GM12878 (cell line): ENCODE data around the gene GIMAP1.

ENCODE experiments used
- CTCF ChIP-seq, 3 experiments: IDR thresholded peaks in 2 of 3; conservative IDR thresholded peaks in 1 of 3; 2 replicates each; pipeline ENCODE4 v1.5.1; 2011; ENCODE audit warnings: low read depth in 3 of 3, low read length in 3 of 3, mild to moderate bottlenecking in 3 of 3, control low read depth in 2 of 3, moderate library complexity in 2 of 3, inconsistent platforms in 1 of 3, mixed read lengths in 1 of 3; ENCODE audit not compliant: control insufficient read depth in 2 of 3, insufficient read depth in 1 of 3; ENCODE audit errors: extremely low read depth in 1 of 3
- E2F4 ChIP-seq: IDR thresholded peaks from 2 replicates; pipeline ENCODE4 v1.6.1; 2012; ENCODE audit warnings: low read depth, low read length, improper control_type of control experiment
- EGR1 ChIP-seq, 2 experiments: IDR thresholded peaks; 1 replicate in 1 of 2; 2 replicates in 1 of 2; pipeline ENCODE4 v1.6.1; 2011 to 2012; ENCODE audit warnings: low read depth in 2 of 2, low read length in 2 of 2, borderline replicate concordance in 1 of 2, mild to moderate bottlenecking in 1 of 2, moderate library complexity in 1 of 2
- ELK1 ChIP-seq: IDR thresholded peaks from 2 replicates; pipeline ENCODE4 v1.6.1; 2012; ENCODE audit warnings: low read depth, low read length, improper control_type of control experiment
- PAX5 ChIP-seq: IDR thresholded peaks from 2 replicates; pipeline ENCODE4 v1.6.1; 2011; ENCODE audit warnings: low read depth, low read length, borderline replicate concordance
- POLR2AphosphoS5 ChIP-seq: IDR thresholded peaks from 2 replicates; pipeline ENCODE4 v1.6.1; 2011; ENCODE audit warnings: mild to moderate bottlenecking, low read length, inconsistent platforms
- RELA ChIP-seq: fragments of 450-650 bp; IDR thresholded peaks from 2 replicates; pipeline ENCODE4 v1.8.0; 2014; ENCODE audit warnings: borderline replicate concordance; ENCODE audit not compliant: partially characterized antibody
- SMARCA5 ChIP-seq: fragments of 450-650 bp; IDR thresholded peaks from 2 replicates; pipeline ENCODE4 v1.6.1; 2017; ENCODE audit warnings: mild to moderate bottlenecking
- USF1 ChIP-seq: IDR thresholded peaks from 2 replicates; pipeline ENCODE4 v1.6.1; 2011; ENCODE audit warnings: borderline replicate concordance, low read depth, mild to moderate bottlenecking, moderate library complexity, mixed read lengths, low read length; ENCODE audit not compliant: insufficient read depth; ENCODE audit errors: extremely low read length
- ZBTB11 ChIP-seq: fragments of 450-650 bp; formaldehyde crosslinking; IDR thresholded peaks from 2 replicates; pipeline ENCODE4 v1.5.0; 2022; ENCODE audit warnings: mild to moderate bottlenecking, missing genetic modification characterization

- TF ChIP-seq SMARCA5, result no peak
- no peak for TF ChIP-seq PAX5
- TF ChIP-seq CTCF (IDR thresholded peaks at IDR 0.05 in 2 of 3, conservative IDR thresholded peaks at IDR 0.05 in 1 of 3; ENCODE audit: control insufficient read depth in 2 of 3, extremely low read depth in 1 of 3, insufficient read depth in 1 of 3, low read depth in 3 of 3, low read length in 3 of 3), result no peak
- no peak for TF ChIP-seq USF1
- TF ChIP-seq RELA, result no peak
- TF ChIP-seq POLR2AphosphoS5, result no peak
- no peak for TF ChIP-seq EGR1 (IDR thresholded peaks at IDR 0.05; ENCODE audit: borderline replicate concordance in 1 of 2, low read depth in 2 of 2, low read length in 2 of 2)
- TF ChIP-seq ELK1, result no peak
- no peak for TF ChIP-seq E2F4
- no peak for TF ChIP-seq ZBTB11 (CRISPR knock-in tag)
Observed at GRCh38 chr7:150756166-150756565, 39.8 kb downstream of the GIMAP1 start.
